ENCODE data around the gene RBM15B.

GRCh38 chr3:51401735-51402134, 10.7 kb downstream of the RBM15B start:
- TF ChIP-seq POLR2A (IDR thresholded peaks at IDR 0.05) (no peak), CTCF (IDR thresholded peaks at IDR 0.05) (no peak)

All from lower leg skin (tissue), 3 donors.